ENCODE measurements around the gene SPEF1. TPM values are rescaled to one million over a fixed set of nuclear protein-coding genes. Genes with fewer than 3 reads are reported as not detected.
A peak's percentile ranks its signal among the peaks of the same experiment; 100 is the strongest.

SPEF1 gene
- total RNA-seq, 1 donor from 2014 or later = 0.22 TPM

DNA sequence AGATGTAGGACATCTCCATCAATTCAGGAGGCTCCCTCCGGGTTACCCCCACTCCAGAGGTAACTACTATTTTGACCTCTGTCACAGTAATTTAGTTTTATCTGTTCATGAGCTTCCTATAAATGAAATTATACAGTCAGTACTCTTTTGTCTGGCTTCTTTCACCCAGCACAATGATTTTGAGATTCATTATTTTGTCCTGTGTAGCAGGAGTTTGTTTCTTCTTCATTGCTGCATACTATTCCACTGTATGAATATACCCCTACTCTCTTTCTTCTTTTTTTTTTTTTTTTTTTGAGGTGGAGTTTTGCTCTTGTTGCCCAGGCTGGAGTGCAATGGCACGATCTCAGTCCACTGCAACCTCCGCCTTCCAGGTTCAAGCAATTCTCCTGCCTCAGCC is 27.3 kb upstream of the SPEF1 start:
- H3K4me1 Mint-ChIP-seq (ENCODE audit: low read depth, unreplicated experiment) = peaks cover 40% of the 10 kb centered on the region
- TF ChIP-seq, protein P1, sequence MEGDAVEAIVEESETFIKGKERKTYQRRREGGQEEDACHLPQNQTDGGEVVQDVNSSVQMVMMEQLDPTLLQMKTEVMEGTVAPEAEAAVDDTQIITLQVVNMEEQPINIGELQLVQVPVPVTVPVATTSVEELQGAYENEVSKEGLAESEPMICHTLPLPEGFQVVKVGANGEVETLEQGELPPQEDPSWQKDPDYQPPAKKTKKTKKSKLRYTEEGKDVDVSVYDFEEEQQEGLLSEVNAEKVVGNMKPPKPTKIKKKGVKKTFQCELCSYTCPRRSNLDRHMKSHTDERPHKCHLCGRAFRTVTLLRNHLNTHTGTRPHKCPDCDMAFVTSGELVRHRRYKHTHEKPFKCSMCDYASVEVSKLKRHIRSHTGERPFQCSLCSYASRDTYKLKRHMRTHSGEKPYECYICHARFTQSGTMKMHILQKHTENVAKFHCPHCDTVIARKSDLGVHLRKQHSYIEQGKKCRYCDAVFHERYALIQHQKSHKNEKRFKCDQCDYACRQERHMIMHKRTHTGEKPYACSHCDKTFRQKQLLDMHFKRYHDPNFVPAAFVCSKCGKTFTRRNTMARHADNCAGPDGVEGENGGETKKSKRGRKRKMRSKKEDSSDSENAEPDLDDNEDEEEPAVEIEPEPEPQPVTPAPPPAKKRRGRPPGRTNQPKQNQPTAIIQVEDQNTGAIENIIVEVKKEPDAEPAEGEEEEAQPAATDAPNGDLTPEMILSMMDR (IDR thresholded peaks at IDR 0.05; ENCODE audit: partially characterized antibody, unreplicated experiment) = no peak
- peaks cover 9% of the 10 kb centered on the region for H3K9me3 Mint-ChIP-seq (ENCODE audit: unreplicated experiment)
- H3K36me3 Mint-ChIP-seq (ENCODE audit: unreplicated experiment) = no peaks in the 10 kb centered on the region
- H3K4me3 Mint-ChIP-seq (ENCODE audit: unreplicated experiment) = no peak overlapping the region
- peaks cover 9% of the 10 kb centered on the region for H3K27me3 Mint-ChIP-seq (ENCODE audit: unreplicated experiment)
- no peak for DNase-seq
- no peak overlapping the region for H3K27ac Mint-ChIP-seq (ENCODE audit: unreplicated experiment)

DNA sequence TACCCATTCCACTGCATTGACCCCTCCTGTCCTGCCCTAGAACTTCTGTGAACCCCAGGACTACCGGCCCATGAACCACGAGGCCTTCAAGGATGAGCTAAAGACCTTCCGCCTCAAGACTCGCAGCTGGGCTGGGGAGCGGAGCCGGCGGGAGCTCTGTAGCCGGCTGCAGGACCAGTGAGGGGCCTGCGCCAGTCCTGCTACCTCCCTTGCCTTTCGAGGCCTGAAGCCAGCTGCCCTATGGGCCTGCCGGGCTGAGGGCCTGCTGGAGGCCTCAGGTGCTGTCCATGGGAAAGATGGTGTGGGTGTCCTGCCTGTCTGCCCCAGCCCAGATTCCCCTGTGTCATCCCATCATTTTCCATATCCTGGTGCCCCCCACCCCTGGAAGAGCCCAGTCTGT is 23.5 kb upstream of the SPEF1 start:
- TF ChIP-seq, protein P1 (IDR thresholded peaks at IDR 0.05; ENCODE audit: partially characterized antibody, unreplicated experiment) = no peak
- Mint-ChIP-seq H3K4me3 (ENCODE audit: unreplicated experiment) (no peak overlapping the region), H3K27ac (ENCODE audit: unreplicated experiment) (no peak overlapping the region), H3K4me1 (ENCODE audit: low read depth, unreplicated experiment) (peaks cover 47% of the 10 kb centered on the region), H3K27me3 (ENCODE audit: unreplicated experiment) (peaks cover 15% of the 10 kb centered on the region), H3K9me3 (ENCODE audit: unreplicated experiment) (peaks cover 10% of the 10 kb centered on the region), H3K36me3 (ENCODE audit: unreplicated experiment) (peaks cover 7% of the 10 kb centered on the region)
- no peak for DNase-seq

DNA sequence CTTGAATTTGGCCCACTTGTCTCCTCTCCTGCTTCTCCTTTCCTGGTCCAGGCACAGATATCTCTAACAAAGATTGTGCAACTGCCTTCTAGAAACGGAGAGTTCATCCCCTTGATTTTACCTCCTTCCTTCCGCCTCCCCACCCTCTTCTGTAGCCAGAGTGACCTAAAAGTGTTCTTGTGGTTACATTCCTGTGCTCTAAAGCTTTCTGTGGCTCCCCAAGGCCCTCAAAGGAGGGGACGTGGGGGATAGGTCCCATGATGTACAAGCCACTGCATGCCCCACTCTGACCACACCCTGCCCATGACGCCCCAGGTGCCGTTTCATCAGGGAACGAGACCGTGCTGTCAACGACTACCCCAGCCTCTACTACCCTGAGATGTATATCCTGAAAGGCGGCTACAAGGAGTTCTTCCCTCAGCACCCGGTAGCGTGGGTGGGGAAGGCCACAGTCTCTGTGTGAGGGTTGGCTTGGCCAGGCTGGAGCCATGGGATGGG is 23.1 kb upstream of the SPEF1 start:
- Mint-ChIP-seq H3K36me3 (ENCODE audit: unreplicated experiment) (peaks cover 7% of the 10 kb centered on the region), H3K27ac (ENCODE audit: unreplicated experiment) (no peak overlapping the region), H3K4me1 (ENCODE audit: low read depth, unreplicated experiment) (peaks cover 51% of the 10 kb centered on the region), H3K27me3 (ENCODE audit: unreplicated experiment) (peaks cover 15% of the 10 kb centered on the region), H3K4me3 (ENCODE audit: unreplicated experiment) (no peak overlapping the region), H3K9me3 (ENCODE audit: unreplicated experiment) (peaks cover 13% of the 10 kb centered on the region)
- TF ChIP-seq, protein P1 (IDR thresholded peaks at IDR 0.05; ENCODE audit: partially characterized antibody, unreplicated experiment) = no peak
- DNase-seq = no peak

DNA sequence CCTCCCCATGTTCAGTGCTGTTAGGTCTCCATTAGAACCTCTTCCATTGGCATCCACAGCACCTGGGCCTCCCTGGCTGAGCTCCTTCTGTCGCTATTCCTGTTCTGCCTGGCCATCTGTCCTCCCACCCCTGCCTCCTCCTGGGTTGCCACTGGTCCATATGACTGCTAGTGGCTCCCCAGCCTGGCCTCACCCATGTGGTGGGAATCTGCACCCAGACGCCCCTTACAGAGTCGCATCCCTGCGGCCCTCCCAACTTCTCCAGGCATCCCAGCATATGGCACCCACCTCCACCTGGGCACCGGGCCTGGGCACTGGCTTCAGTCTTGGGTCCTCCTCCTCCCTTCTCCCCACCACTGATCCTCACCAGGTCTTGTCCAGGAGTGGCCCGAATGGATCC is 22.6 kb upstream of the SPEF1 start:
- TF ChIP-seq, protein P1 (IDR thresholded peaks at IDR 0.05; ENCODE audit: partially characterized antibody, unreplicated experiment) = no peak
- H3K36me3 Mint-ChIP-seq (ENCODE audit: unreplicated experiment) = peaks cover 7% of the 10 kb centered on the region
- H3K27ac Mint-ChIP-seq (ENCODE audit: unreplicated experiment) = peak overlapping the region; percentile 83

DNA sequence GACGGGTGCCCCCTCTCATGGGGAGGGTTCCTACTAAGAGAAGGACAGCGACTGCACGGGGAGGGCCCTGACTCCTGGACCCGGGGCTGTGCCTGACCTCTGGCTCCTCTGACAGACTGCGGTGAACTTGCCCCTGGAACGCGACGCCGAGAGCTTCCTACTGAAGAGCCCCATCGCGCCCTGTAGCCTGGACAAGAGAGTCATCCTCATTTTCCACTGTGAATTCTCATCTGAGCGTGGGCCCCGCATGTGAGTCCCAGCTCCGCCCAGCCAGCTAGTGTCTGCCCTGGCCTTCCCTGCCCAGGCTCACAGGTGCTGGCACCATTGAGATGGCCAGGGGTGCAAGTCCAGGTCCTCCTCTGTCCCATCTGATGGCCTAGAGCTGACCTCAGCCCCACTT is 22.0 kb upstream of the SPEF1 start:
- TF ChIP-seq, protein P1 (IDR thresholded peaks at IDR 0.05; ENCODE audit: partially characterized antibody, unreplicated experiment) = no peak
- peaks cover 7% of the 10 kb centered on the region for H3K36me3 Mint-ChIP-seq (ENCODE audit: unreplicated experiment)
- H3K4me3 Mint-ChIP-seq (ENCODE audit: unreplicated experiment) = peak overlapping the region; percentile 60
- no peak for DNase-seq
- peaks cover 59% of the 10 kb centered on the region for H3K4me1 Mint-ChIP-seq (ENCODE audit: low read depth, unreplicated experiment)
- peaks cover 16% of the 10 kb centered on the region for H3K27me3 Mint-ChIP-seq (ENCODE audit: unreplicated experiment)
- H3K27ac Mint-ChIP-seq (ENCODE audit: unreplicated experiment) = no peak overlapping the region
- H3K9me3 Mint-ChIP-seq (ENCODE audit: unreplicated experiment) = peaks cover 14% of the 10 kb centered on the region

More for the DNA sequence above, 22.6 kb upstream of the SPEF1 start:
- H3K4me1 Mint-ChIP-seq (ENCODE audit: low read depth, unreplicated experiment) = peaks cover 55% of the 10 kb centered on the region
- no peak for DNase-seq
- peaks cover 17% of the 10 kb centered on the region for H3K27me3 Mint-ChIP-seq (ENCODE audit: unreplicated experiment)
- peaks cover 14% of the 10 kb centered on the region for H3K9me3 Mint-ChIP-seq (ENCODE audit: unreplicated experiment)
- H3K4me3 Mint-ChIP-seq (ENCODE audit: unreplicated experiment) = peak overlapping the region; percentile 60
